Amygdala (tissue), 56 donors: Measurements from ENCODE around the gene PCDH15.

ENCODE experiments used
- DNase-seq, 56 donors: peaks; one replicate each; lab custom pipeline; 2025; lab: John Stamatoyannopoulos, UW

Gene PCDH15

DNA sequence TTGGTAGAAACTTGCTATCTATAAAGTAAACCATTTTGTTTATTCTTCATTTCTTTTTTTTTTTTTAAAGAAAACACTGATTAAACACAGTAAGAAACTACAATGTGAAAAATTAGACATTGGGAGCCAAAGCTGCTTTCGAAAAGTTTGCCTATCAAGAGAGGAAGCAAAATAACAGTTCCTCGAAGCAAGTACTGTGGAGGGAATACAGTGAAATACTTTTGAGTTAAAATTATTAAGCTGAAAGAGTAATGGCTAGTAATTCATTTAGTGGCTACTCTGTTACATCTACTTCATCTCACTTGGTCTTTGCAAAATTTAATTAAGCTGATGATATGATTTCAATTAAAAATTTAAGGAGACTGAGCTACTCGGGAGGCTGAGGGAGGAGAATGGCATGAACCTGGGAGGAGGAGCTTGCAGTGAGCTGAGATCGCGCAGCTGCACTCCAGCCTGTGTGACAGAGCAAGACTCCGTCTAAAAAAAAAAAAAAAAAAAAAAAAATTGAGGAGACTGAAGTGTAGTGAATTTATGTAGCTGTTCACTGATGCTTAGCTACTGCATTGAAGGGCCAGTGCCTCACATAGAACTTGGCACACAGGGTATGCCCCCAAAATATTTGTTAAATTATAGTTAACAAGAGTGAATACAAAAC is 1046.3 kb downstream of the PCDH15 start:
- DNase-seq: no peak
